CD4-positive, alpha-beta T cell treated with Interleukin-4 for 4 hours (primary cell): ENCODE measurements around the gene ZCWPW1.
"Not testable (repeated sequence)": the region's sequence is repeated elsewhere in the genome, so short reads cannot be mapped to it uniquely, and the experiment has no call there.

Source experiments
- DNase-seq: peaks from one replicate; pipeline ENCODE4 v3.0.0-alpha.2; 2020

Gene ZCWPW1

GRCh38 chr7:100371561-100372171 is 56.8 kb downstream of the ZCWPW1 start:
- no peak for DNase-seq

GRCh38 chr7:100370746-100371145 is 57.8 kb downstream of the ZCWPW1 start:
- DNase-seq = no peak

- DNase-seq = no peak
Measured at GRCh38 chr7:100370303-100370702, 58.2 kb downstream of the ZCWPW1 start.

- DNase-seq = peak; percentile 35
Measured at GRCh38 chr7:100369105-100369504, 59.4 kb downstream of the ZCWPW1 start.

- DNase-seq = no peak
Measured at GRCh38 chr7:100367676-100368613, 60.6 kb downstream of the ZCWPW1 start.

- DNase-seq = no peak
Measured at GRCh38 chr7:100367251-100367620, 61.3 kb downstream of the ZCWPW1 start.

GRCh38 chr7:100366411-100367250 is 61.9 kb downstream of the ZCWPW1 start:
- DNase-seq = no peak

GRCh38 chr7:100365998-100366367 is 62.5 kb downstream of the ZCWPW1 start:
- DNase-seq = not testable (repeated sequence)

- DNase-seq = no peak
Measured at GRCh38 chr7:100364480-100364879, 64.0 kb downstream of the ZCWPW1 start.

- not testable (repeated sequence) for DNase-seq
Measured at GRCh38 chr7:100363797-100364196, 64.7 kb downstream of the ZCWPW1 start.

GRCh38 chr7:100363098-100363497 is 65.4 kb downstream of the ZCWPW1 start:
- no peak for DNase-seq

GRCh38 chr7:100360135-100360854 is 68.2 kb downstream of the ZCWPW1 start:
- DNase-seq = no peak

- no peak for DNase-seq
Measured at GRCh38 chr7:100358857-100359212, 69.7 kb downstream of the ZCWPW1 start.

- DNase-seq = no peak
Measured at GRCh38 chr7:100358027-100358856, 70.3 kb downstream of the ZCWPW1 start, which contains the start of gene PILRB. PILRB (plus strand) TSS chr7:100358117; CDS start chr7:100358303, 186 bp downstream.

- no peak for DNase-seq
Measured at GRCh38 chr7:100357131-100357561, 71.4 kb downstream of the ZCWPW1 start.

GRCh38 chr7:100356416-100357068 is 72.0 kb downstream of the ZCWPW1 start:
- no peak for DNase-seq

GRCh38 chr7:100353685-100354330 is 74.7 kb downstream of the ZCWPW1 start:
- DNase-seq = peak; percentile 62

GRCh38 chr7:100352984-100353684 is 75.4 kb downstream of the ZCWPW1 start:
- DNase-seq = no peak

GRCh38 chr7:100352230-100352781 is 76.2 kb downstream of the ZCWPW1 start:
- DNase-seq = not testable (repeated sequence)

- no peak for DNase-seq
Measured at GRCh38 chr7:100351657-100352058, 76.8 kb downstream of the ZCWPW1 start.
